ENCODE measurements around the gene ACADM.
"Not testable (repeated sequence)": the region's sequence is repeated elsewhere in the genome, so short reads cannot be mapped to it uniquely, and the experiment has no call there.

Gene ACADM

GRCh38 chr1:75742047-75742625, 17.6 kb downstream of the ACADM start:
- no peak for DNase-seq

GRCh38 chr1:75745276-75745675, 20.8 kb downstream of the ACADM start:
- no peak for DNase-seq

GRCh38 chr1:75757210-75757609, 32.7 kb downstream of the ACADM start:
- not testable (repeated sequence) for DNase-seq

- not testable (repeated sequence) for DNase-seq
These were observed 34.0 kb downstream of the ACADM start for GRCh38 chr1:75758543-75758942.

GRCh38 chr1:75764057-75764655, 39.6 kb downstream of the ACADM start:
- no peak for DNase-seq

- no peak for DNase-seq
These were observed 41.3 kb downstream of the ACADM start for GRCh38 chr1:75765697-75766355.

GRCh38 chr1:75768016-75768415, 43.5 kb downstream of the ACADM start:
- DNase-seq = no peak

GRCh38 chr1:75770761-75771160, 46.3 kb downstream of the ACADM start:
- DNase-seq = no peak

GRCh38 chr1:75771978-75772377, 47.5 kb downstream of the ACADM start:
- DNase-seq = no peak

- DNase-seq = not testable (repeated sequence)
These were observed 53.3 kb downstream of the ACADM start for GRCh38 chr1:75777812-75778211.

- not testable (repeated sequence) for DNase-seq
These were observed 54.2 kb downstream of the ACADM start for GRCh38 chr1:75778694-75779093.

- DNase-seq = not testable (repeated sequence)
These were observed 55.7 kb downstream of the ACADM start for GRCh38 chr1:75780183-75780582.

GRCh38 chr1:75783920-75784319, 59.4 kb downstream of the ACADM start:
- DNase-seq = not testable (repeated sequence)

- no peak for DNase-seq
These were observed 60.9 kb downstream of the ACADM start for GRCh38 chr1:75785320-75785982.

GRCh38 chr1:75785983-75786853, 61.7 kb downstream of the ACADM start, which contains the start of gene RABGGTB:
Gene RABGGTB, plus strand, starts transcription at chr1:75786256. Its CDS starts 16 bp downstream, at chr1:75786272.
- peak; percentile 93 for DNase-seq

GRCh38 chr1:75786901-75787493, 62.5 kb downstream of the ACADM start:
- DNase-seq = no peak

- no peak for DNase-seq
These were observed 63.0 kb downstream of the ACADM start for GRCh38 chr1:75787524-75787923.

- DNase-seq = no peak
These were observed 65.5 kb downstream of the ACADM start for GRCh38 chr1:75789988-75790387.

- no peak for DNase-seq
These were observed 66.5 kb downstream of the ACADM start for GRCh38 chr1:75791022-75791421.

GRCh38 chr1:75792091-75792490, 67.6 kb downstream of the ACADM start:
- no peak for DNase-seq

- DNase-seq = no peak
These were observed 69.9 kb downstream of the ACADM start for GRCh38 chr1:75794382-75794781.

- DNase-seq = no peak
These were observed 71.2 kb downstream of the ACADM start for GRCh38 chr1:75795703-75796193.

Measured in activated CD4-positive, alpha-beta T cell treated with anti-CD3 and anti-CD28 coated beads, Interleukin-2, amount 50 U/mL, for 1 hour (primary cell).